Measurements from ENCODE around the gene WDFY4.

Gene WDFY4

GRCh38 chr10:48693206-48693605 lies 8.5 kb downstream of the WDFY4 start:
- no peak for DNase-seq

GRCh38 chr10:48694371-48695030 lies 9.8 kb downstream of the WDFY4 start:
- no peak for DNase-seq

- DNase-seq, result no peak
Measured at GRCh38 chr10:48695636-48696534, 11.2 kb downstream of the WDFY4 start.

DNA sequence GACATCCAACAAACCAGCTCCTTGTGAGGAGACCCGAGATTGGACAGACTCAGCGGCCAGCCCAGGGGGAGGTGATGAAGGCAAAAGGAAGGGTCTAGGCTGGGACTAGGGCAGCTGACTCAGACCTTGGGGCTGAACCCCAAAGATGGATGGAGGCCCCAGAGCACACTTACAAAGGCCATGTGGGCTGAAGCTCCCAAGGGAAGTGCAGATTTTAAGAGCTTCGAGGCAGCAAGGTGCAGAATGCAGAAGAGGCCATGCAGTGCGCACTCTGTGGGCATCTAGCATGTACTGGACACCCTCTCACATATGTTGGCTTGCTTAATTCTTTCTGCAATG lies 11.8 kb downstream of the WDFY4 start:
- no peak for DNase-seq

- no peak for DNase-seq
Measured at GRCh38 chr10:48697091-48697490, 12.4 kb downstream of the WDFY4 start.

- no peak for DNase-seq
Measured at GRCh38 chr10:48697821-48698764, 13.4 kb downstream of the WDFY4 start.

DNA sequence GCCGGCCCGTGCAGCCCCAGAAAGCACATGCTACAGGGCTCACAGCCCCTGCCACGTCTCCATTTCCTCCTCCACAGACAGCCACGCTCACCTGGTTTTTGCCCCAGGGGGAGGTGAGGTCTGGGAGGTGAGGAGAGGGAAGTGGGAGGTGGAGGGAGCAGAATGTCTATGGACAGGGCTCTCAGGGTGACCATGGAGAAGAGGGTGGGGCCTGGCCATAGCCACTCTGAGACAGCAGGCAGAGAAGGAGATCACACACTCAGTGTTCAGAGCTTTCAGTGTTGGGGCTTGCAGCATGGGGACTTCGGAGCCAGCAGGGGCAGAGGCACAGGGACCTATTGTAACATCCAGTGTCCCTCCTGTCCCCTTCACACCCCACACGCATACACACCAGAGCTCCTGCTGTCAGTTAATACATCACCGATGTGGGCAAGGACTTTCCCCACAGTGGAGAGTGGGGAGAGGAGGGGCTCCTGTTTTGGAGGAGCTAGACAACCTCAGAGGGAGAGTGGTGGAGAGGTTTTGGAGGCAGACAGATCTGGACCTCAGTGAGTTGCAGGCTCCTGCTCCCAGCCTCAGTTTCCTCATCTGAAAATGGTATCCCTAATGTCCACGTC lies 14.4 kb downstream of the WDFY4 start:
- no peak for DNase-seq

GRCh38 chr10:48700071-48700470 lies 15.4 kb downstream of the WDFY4 start:
- DNase-seq, result no peak

DNA sequence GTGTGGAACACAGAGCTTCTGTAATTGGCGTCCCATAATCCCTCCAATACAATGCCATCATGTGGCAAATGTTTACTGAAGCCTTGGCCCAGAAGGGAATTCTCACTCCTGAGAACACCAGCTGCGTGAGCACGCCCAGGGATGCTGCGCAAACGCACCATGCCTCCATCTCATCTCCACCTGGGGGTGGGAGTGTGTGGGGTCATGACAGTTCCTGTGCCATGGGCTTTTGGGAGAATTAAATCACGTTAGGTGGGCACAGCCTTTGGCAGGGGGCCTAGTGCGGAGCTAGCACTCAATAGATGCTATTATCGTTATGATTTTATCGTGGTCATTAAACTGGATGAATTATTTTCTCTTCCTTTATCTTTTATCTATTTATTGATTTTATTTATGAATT lies 15.8 kb downstream of the WDFY4 start:
- DNase-seq, result no peak

- DNase-seq, result no peak
Measured at GRCh38 chr10:48701139-48701901, 16.6 kb downstream of the WDFY4 start.

DNA sequence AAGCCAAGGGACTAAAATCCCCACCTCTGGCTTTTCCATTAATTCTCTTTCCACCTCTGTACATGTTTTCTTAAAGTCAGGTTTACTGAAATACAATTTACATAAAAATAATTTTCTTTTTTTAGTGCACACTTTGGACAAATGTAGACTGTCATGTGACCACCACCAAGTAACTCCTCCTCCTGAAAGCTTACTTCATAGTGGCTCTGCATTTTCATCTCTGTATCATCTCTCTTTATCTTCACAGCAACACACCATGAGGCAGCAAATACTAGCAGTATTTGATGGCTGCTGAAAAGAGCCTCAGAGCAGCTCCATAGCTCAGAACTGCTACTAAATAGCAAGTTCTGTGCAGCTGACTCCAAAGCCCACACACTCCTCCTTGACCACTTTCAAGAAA lies 17.3 kb downstream of the WDFY4 start:
- DNase-seq, result no peak

DNA sequence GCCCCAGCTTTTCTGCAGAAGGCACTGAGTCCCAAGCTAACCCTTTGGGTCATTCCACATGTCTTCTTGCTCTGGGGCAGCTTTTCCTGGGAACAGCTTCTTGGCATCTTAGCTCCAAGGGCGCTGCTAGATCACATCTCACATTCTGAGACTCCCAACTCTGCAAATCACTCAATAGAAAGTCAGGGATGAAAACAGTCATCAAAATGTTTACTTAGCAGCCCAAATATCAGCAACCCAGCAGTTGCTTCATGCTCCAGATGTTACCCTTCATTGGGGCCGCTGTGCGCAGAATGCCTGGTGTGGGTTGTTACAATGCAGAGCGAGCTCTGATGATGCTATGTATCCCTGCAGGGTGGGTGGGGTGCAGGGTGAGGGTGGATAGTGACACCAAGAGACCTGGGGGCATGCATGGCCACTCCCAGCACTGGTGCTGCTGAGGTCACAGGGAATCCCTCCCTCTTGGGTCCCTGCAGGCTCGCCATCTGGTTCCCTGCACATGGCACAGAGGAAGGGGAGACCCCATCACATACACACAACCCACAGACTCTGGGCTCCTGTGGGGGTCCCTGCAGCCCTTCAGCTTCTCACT lies 19.0 kb downstream of the WDFY4 start:
- no peak for DNase-seq

DNA sequence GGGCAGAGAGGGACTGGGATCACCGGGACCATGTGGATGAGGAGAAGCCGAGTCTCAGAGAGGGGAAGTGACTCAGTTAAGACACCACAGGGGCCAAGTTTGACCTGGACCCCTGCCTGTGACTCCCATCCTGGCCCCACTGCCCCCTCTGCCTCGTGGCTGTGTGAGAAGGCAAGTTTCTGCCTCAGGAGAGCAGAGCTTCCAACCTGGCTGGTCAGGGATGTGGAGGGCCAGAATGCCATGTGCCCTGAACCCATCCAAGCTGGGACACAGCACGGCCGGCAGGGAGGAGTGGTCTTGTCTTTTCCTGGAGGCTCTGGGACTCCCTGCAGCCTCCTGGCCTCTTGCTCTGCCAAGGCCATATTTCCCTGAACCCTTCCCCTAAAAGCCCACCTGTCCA lies 19.5 kb downstream of the WDFY4 start:
- DNase-seq, result no peak

GRCh38 chr10:48705401-48705938 lies 20.8 kb downstream of the WDFY4 start:
- no peak for DNase-seq

DNA sequence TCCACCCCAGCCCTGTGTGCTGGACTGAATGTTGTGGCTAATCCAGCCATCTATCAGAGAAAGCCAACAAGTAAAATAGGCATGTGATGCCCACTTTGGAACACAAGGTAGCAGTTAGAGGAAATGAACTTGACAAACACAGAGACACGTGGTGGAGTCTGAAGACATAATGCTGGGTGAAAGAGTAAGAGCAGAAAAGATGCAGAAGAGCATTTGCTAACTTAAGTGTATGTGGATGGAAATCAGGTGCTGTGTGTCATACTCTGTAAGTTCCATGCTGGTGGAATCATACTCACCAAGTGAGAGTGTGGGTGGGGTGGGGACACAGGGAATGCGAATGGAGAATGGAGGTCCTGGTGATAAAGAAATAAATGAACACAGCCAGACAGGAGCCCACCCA lies 22.8 kb downstream of the WDFY4 start:
- DNase-seq, result no peak

GRCh38 chr10:48708144-48708543 lies 23.5 kb downstream of the WDFY4 start:
- DNase-seq, result no peak

DNA sequence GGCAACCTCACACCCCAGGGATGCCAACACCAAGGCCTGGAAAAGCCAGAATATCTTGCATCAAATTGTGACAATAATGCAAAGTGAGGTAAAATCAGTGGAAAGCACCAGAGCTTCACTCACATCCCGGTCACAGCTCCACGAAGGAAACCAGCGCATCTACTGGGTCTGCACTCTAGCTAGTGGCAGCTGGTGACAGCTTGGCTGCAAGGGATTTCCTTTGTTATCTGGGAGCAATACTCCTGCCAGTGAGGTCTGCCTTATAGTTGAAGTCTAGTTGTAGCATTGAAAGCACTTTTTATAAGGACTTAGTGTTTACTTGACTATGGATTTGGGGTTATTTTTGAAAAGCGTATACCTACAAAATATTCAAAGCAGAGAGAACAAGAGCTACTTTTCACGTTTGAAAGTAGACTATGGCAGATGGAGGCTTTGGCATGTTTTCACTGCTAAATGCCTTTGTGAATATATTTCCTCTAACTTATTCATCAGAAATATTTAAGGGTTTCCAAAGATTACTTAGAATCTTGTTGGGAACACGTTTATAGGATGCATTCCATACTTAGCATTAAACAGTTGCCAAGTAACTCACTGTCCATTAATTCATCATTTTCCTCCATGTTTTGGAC lies 26.1 kb downstream of the WDFY4 start:
- no peak for DNase-seq

GRCh38 chr10:48711830-48712229 lies 27.2 kb downstream of the WDFY4 start:
- no peak for DNase-seq

GRCh38 chr10:48714088-48714487 lies 29.4 kb downstream of the WDFY4 start:
- DNase-seq, result no peak

- DNase-seq, result no peak
Measured at GRCh38 chr10:48716416-48716815, 31.7 kb downstream of the WDFY4 start.

DNA sequence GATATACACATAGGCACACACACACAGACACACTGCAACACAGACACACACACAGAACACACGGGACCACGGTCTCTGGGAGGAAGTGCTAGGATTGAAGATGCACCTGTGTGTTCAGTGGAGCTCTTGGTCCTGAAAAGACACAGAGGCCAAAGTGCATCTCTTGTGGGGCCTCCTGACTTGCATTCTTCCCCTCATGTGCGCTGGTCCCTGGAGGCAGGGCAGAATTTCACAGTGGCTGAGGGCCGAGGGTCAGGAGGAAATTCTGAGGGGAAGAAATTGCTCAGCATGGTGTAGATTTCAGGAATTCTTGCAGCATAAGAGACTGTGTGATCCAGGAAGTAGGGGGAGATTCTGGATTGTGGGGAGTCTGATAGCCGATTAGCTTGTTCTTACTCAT lies 35.9 kb downstream of the WDFY4 start:
- DNase-seq, result no peak

Measured in right hindlimb (tissue), 1 donor.